Naive B cell (primary cell): ENCODE data around the gene HSF5. TPM values are rescaled to one million over a fixed set of nuclear protein-coding genes. Genes with fewer than 3 reads are reported as not detected.
A peak's percentile ranks its signal among the peaks of the same experiment; 100 is the strongest.

ENCODE experiments used
- ATAC-seq, 2 donors: fragments of 150-1000 bp; cut with Tn5 transposase; 2 replicates each; pipeline ENCODE4 v1.10.0; 2021; ENCODE audit warnings: low read depth in 2 of 2, mild to moderate bottlenecking in 2 of 2, moderate library complexity in 2 of 2
- DNase-seq: peaks from one replicate; pipeline ENCODE4 v3.0.0; 2022
- H3K27ac Mint-ChIP-seq, 6 donors: one replicate each; pipeline ENCODE4 v1.8.0; 2020 to 2022; ENCODE audit warnings: mild to moderate bottlenecking in 6 of 6, mixed read lengths in 6 of 6, moderate library complexity in 5 of 6, inconsistent platforms in 2 of 6
- H3K27me3 Mint-ChIP-seq, 3 donors: one replicate each; pipeline ENCODE4 v1.8.0; 2021 to 2022; ENCODE audit warnings: mixed read lengths in 3 of 3, mild to moderate bottlenecking in 1 of 3
- H3K36me3 Mint-ChIP-seq, 2 donors: one replicate each; pipeline ENCODE4 v1.8.0; 2020 to 2022; ENCODE audit warnings: mixed read lengths in 2 of 2, inconsistent platforms in 1 of 2, mild to moderate bottlenecking in 1 of 2
- H3K4me1 Mint-ChIP-seq, 3 donors: one replicate each; pipeline ENCODE4 v1.8.0; 2020 to 2022; ENCODE audit warnings: mixed read lengths in 3 of 3, inconsistent platforms in 1 of 3, mild to moderate bottlenecking in 1 of 3, moderate library complexity in 1 of 3
- H3K4me3 Mint-ChIP-seq, 8 donors: one replicate each; pipeline ENCODE4 v1.8.0; 2020 to 2022; ENCODE audit warnings: mild to moderate bottlenecking in 8 of 8, mixed read lengths in 8 of 8, moderate library complexity in 8 of 8, inconsistent platforms in 2 of 8
- H3K9me3 Mint-ChIP-seq, 7 donors: one replicate each; pipeline ENCODE4 v1.8.0; 2020 to 2022; ENCODE audit warnings: mixed read lengths in 7 of 7, mild to moderate bottlenecking in 5 of 7, inconsistent platforms in 2 of 7, moderate library complexity in 1 of 7
- polyA plus RNA-seq, 6 donors: library from polyadenylated mRNA; unstranded; fragments of 300-500 nt; fragmentation: Illumina TruSeq; gene quantifications; one replicate each; pipeline ENCODE4 v1.2.3, GENCODE V29; 2021; ENCODE audit warnings: low read depth in 6 of 6

Gene HSF5
- polyA plus RNA-seq, 6 donors from 2014 or later, result 1.3 to 4.6 (median 3.1) TPM

- Mint-ChIP-seq H3K4me3 (no peak overlapping the region), H3K27ac (peak overlapping the region in 1 of 6 donors; percentile 40), H3K9me3 (no peaks in the 10 kb centered on the region), H3K27me3 (no peaks in the 10 kb centered on the region), H3K4me1 (peaks cover 0 to 3% (median 0%) of the 10 kb centered on the region in 3 donors), H3K36me3 (peaks cover 19 to 26% of the 10 kb centered on the region in 2 donors)
- ATAC-seq (no peak), DNase-seq (no peak)
Measured at GRCh38 chr17:58436805-58437239, 51.4 kb downstream of the HSF5 start.

GRCh38 chr17:58436245-58436644, 52.0 kb downstream of the HSF5 start:
- DNase-seq (no peak), ATAC-seq (no peak)

GRCh38 chr17:58432806-58433573, 55.2 kb downstream of the HSF5 start:
- peaks cover 15 to 26% of the 10 kb centered on the region in 2 donors for H3K36me3 Mint-ChIP-seq
- H3K4me3 Mint-ChIP-seq, result no peak overlapping the region
- H3K27me3 Mint-ChIP-seq, result no peaks in the 10 kb centered on the region
- peaks cover 0 to 5% (median 3%) of the 10 kb centered on the region in 3 donors for H3K4me1 Mint-ChIP-seq
- DNase-seq, result no peak
- H3K9me3 Mint-ChIP-seq, result no peaks in the 10 kb centered on the region
- no peak for ATAC-seq
- no peak overlapping the region for H3K27ac Mint-ChIP-seq

More at GRCh38 chr17:58436245-58436644, 52.0 kb downstream of the HSF5 start:
- Mint-ChIP-seq H3K4me3 (no peak overlapping the region), H3K4me1 (peaks cover 0 to 3% (median 0%) of the 10 kb centered on the region in 3 donors), H3K27ac (no peak overlapping the region), H3K27me3 (no peaks in the 10 kb centered on the region), H3K36me3 (peaks cover 19 to 26% of the 10 kb centered on the region in 2 donors), H3K9me3 (no peaks in the 10 kb centered on the region)

GRCh38 chr17:58427807-58428206, 60.4 kb downstream of the HSF5 start:
- Mint-ChIP-seq H3K4me3 (no peak overlapping the region), H3K36me3 (peaks cover 0 to 5% of the 10 kb centered on the region in 2 donors), H3K27ac (peak overlapping the region in 1 of 6 donors; percentile 59)

GRCh38 chr17:58421711-58422110, 66.5 kb downstream of the HSF5 start:
- Mint-ChIP-seq H3K4me1 (peaks cover 6 to 16% (median 8%) of the 10 kb centered on the region in 3 donors), H3K27ac (no peak overlapping the region), H3K4me3 (no peak overlapping the region), H3K9me3 (no peaks in the 10 kb centered on the region), H3K27me3 (no peaks in the 10 kb centered on the region), H3K36me3 (no peaks in the 10 kb centered on the region)
- ATAC-seq (no peak), DNase-seq (no peak)

More at GRCh38 chr17:58427807-58428206, 60.4 kb downstream of the HSF5 start:
- ATAC-seq, result no peak
- Mint-ChIP-seq H3K9me3 (no peaks in the 10 kb centered on the region), H3K27me3 (no peaks in the 10 kb centered on the region), H3K4me1 (peaks cover 0 to 5% (median 3%) of the 10 kb centered on the region in 3 donors)
- no peak for DNase-seq

GRCh38 chr17:58420827-58421226, 67.4 kb downstream of the HSF5 start:
- Mint-ChIP-seq H3K4me3 (no peak overlapping the region), H3K36me3 (no peaks in the 10 kb centered on the region), H3K27ac (no peak overlapping the region), H3K27me3 (no peaks in the 10 kb centered on the region), H3K9me3 (no peaks in the 10 kb centered on the region), H3K4me1 (peaks cover 6 to 16% (median 8%) of the 10 kb centered on the region in 3 donors)
- DNase-seq, result no peak
- ATAC-seq, result no peak

GRCh38 chr17:58417300-58418092, 70.7 kb downstream of the HSF5 start, which contains the start of gene RNF43:
Gene RNF43, minus strand, starts transcription at chr17:58417534. Its CDS starts 1,957 bp downstream, at chr17:58415577.
- no peaks in the 10 kb centered on the region for H3K36me3 Mint-ChIP-seq
- DNase-seq (peak; percentile 89), ATAC-seq (peak; percentile 94)
- peak within 1 kb of the TSS in 5 of 8 donors; percentile 0 to 29 (median 9) for H3K4me3 Mint-ChIP-seq
- H3K27ac Mint-ChIP-seq, result peak within 1 kb of the TSS; percentile 6 to 97 (median 90)
- H3K27me3 Mint-ChIP-seq, result no peaks in the 10 kb centered on the region
- H3K9me3 Mint-ChIP-seq, result no peaks in the 10 kb centered on the region
- H3K4me1 Mint-ChIP-seq, result peaks cover 6 to 16% (median 8%) of the 10 kb centered on the region in 3 donors

- DNase-seq (no peak), ATAC-seq (no peak)
- Mint-ChIP-seq H3K27me3 (no peaks in the 10 kb centered on the region), H3K4me3 (no peak overlapping the region), H3K4me1 (peaks cover 6 to 16% (median 8%) of the 10 kb centered on the region in 3 donors), H3K9me3 (no peaks in the 10 kb centered on the region), H3K36me3 (no peaks in the 10 kb centered on the region), H3K27ac (peak overlapping the region in 5 of 6 donors; percentile 48 to 97 (median 92))
Measured at GRCh38 chr17:58416937-58417299, 71.3 kb downstream of the HSF5 start.

- DNase-seq, result no peak
- no peak for ATAC-seq
- no peaks in the 10 kb centered on the region for H3K9me3 Mint-ChIP-seq
- peak overlapping the region in 3 of 6 donors; percentile 10 to 67 (median 55) for H3K27ac Mint-ChIP-seq
- H3K4me3 Mint-ChIP-seq, result no peak overlapping the region
- peaks cover 6 to 16% (median 8%) of the 10 kb centered on the region in 3 donors for H3K4me1 Mint-ChIP-seq
- no peaks in the 10 kb centered on the region for H3K36me3 Mint-ChIP-seq
- no peaks in the 10 kb centered on the region for H3K27me3 Mint-ChIP-seq
Measured at GRCh38 chr17:58416396-58416795, 71.8 kb downstream of the HSF5 start.

GRCh38 chr17:58415371-58416055, 72.7 kb downstream of the HSF5 start:
- Mint-ChIP-seq H3K4me3 (no peak overlapping the region), H3K9me3 (no peaks in the 10 kb centered on the region), H3K27ac (peak overlapping the region in 4 of 6 donors; percentile 17 to 84 (median 29)), H3K27me3 (no peaks in the 10 kb centered on the region), H3K36me3 (no peaks in the 10 kb centered on the region), H3K4me1 (peaks cover 6 to 16% (median 8%) of the 10 kb centered on the region in 3 donors)
- ATAC-seq (no peak), DNase-seq (no peak)

GRCh38 chr17:58414596-58414997, 73.6 kb downstream of the HSF5 start:
- Mint-ChIP-seq H3K27ac (peak overlapping the region in 2 of 6 donors; percentile 3 to 45), H3K4me3 (no peak overlapping the region), H3K4me1 (peaks cover 6 to 16% (median 8%) of the 10 kb centered on the region in 3 donors), H3K36me3 (no peaks in the 10 kb centered on the region), H3K27me3 (no peaks in the 10 kb centered on the region), H3K9me3 (no peaks in the 10 kb centered on the region)
- DNase-seq (no peak), ATAC-seq (no peak)

GRCh38 chr17:58413684-58414083, 74.5 kb downstream of the HSF5 start:
- H3K9me3 Mint-ChIP-seq, result no peaks in the 10 kb centered on the region
- H3K4me1 Mint-ChIP-seq, result peaks cover 6 to 16% (median 8%) of the 10 kb centered on the region in 3 donors
- no peaks in the 10 kb centered on the region for H3K27me3 Mint-ChIP-seq
- no peaks in the 10 kb centered on the region for H3K36me3 Mint-ChIP-seq
- DNase-seq (no peak), ATAC-seq (no peak)
- no peak overlapping the region for H3K27ac Mint-ChIP-seq
- no peak overlapping the region for H3K4me3 Mint-ChIP-seq

GRCh38 chr17:58412961-58413586, 75.1 kb downstream of the HSF5 start:
- no peak overlapping the region for H3K27ac Mint-ChIP-seq
- no peak for DNase-seq
- no peak overlapping the region for H3K4me3 Mint-ChIP-seq
- no peaks in the 10 kb centered on the region for H3K27me3 Mint-ChIP-seq
- peaks cover 6 to 14% (median 8%) of the 10 kb centered on the region in 3 donors for H3K4me1 Mint-ChIP-seq
- H3K36me3 Mint-ChIP-seq, result no peaks in the 10 kb centered on the region
- no peak for ATAC-seq
- no peaks in the 10 kb centered on the region for H3K9me3 Mint-ChIP-seq
